PC-3 (cell line): Measurements from ENCODE around the gene CTSF. TPM values are rescaled to one million over a fixed set of nuclear protein-coding genes. Genes with fewer than 3 reads are reported as not detected.

Experiments
- ATAC-seq: fragments of 200-7000 bp; cut with Tn5 transposase; 2 replicates; pipeline ENCODE4 v1.9.1; 2020; ENCODE audit warnings: mild to moderate bottlenecking, moderate library complexity
- BruUV-seq: library from RNA; stranded (reverse); fragments of 400-500 nt; replicated peaks from 2 replicates; lab custom pipeline; 2021; lab: Mats Ljungman, UMichigan
- CTCF ChIA-PET: fragments of 300-600 bp; sonication (Branson Sonifier 250); formaldehyde crosslinking; loops from one replicate; lab custom pipeline; 2022; ENCODE audit warnings: antibody characterized with exemption; lab: Charles Lee
- POLR2A ChIA-PET: fragments of 300-600 bp; sonication (Branson Sonifier 250); formaldehyde crosslinking; loops from one replicate; lab custom pipeline; 2022; ENCODE audit warnings: antibody characterized with exemption; ENCODE audit not compliant: unreplicated experiment; lab: Charles Lee
- DNase-seq: peaks from one replicate; pipeline ENCODE4 v3.0.0-alpha.2; 2015
- H2AFZ ChIP-seq: fragments of 300-600 bp; sonication (generic); 2 replicates; pipeline ENCODE4 v1.6.0; 2016; ENCODE audit warnings: antibody characterized with exemption, low read length
- H3F3A ChIP-seq: fragments of 300-600 bp; sonication (generic); one replicate; pipeline ENCODE4 v1.6.0; 2017; ENCODE audit warnings: antibody characterized with exemption, low read length, control low read depth, mild to moderate bottlenecking; ENCODE audit not compliant: unreplicated experiment
- H3K27ac ChIP-seq: fragments of 300-600 bp; sonication (generic); 2 replicates; pipeline ENCODE4 v1.5.1; 2016; ENCODE audit warnings: mild to moderate bottlenecking, low read length
- H3K27me3 ChIP-seq: fragments of 300-600 bp; sonication (generic); 2 replicates; pipeline ENCODE4 v1.6.1; 2016; ENCODE audit warnings: low read length, mixed read lengths
- H3K36me3 ChIP-seq: fragments of 300-600 bp; sonication (generic); 2 replicates; pipeline ENCODE4 v1.6.1; 2016; ENCODE audit warnings: low read depth, mixed run types, low read length, mixed read lengths
- H3K4me1 ChIP-seq: fragments of 300-600 bp; sonication (generic); 2 replicates; pipeline ENCODE4 v1.5.1; 2016; ENCODE audit warnings: low read length; ENCODE audit not compliant: insufficient read depth
- H3K4me2 ChIP-seq: fragments of 300-600 bp; sonication (generic); 2 replicates; pipeline ENCODE4 v1.6.0; 2016; ENCODE audit warnings: low read length
- H3K4me3 ChIP-seq: fragments of 300-600 bp; sonication (generic); 2 replicates; pipeline ENCODE4 v1.5.1; 2016; ENCODE audit warnings: mild to moderate bottlenecking, low read length, mixed read lengths
- H3K79me2 ChIP-seq: fragments of 300-600 bp; sonication (generic); 2 replicates; pipeline ENCODE4 v1.6.1; 2017; ENCODE audit warnings: low read length, mixed read lengths
- H3K9ac ChIP-seq: fragments of 300-600 bp; sonication (generic); 2 replicates; pipeline ENCODE4 v1.6.0; 2016; ENCODE audit warnings: mild to moderate bottlenecking, low read length
- H3K9me2 ChIP-seq: fragments of 300-600 bp; sonication (generic); replicated peaks from 2 replicates; pipeline ENCODE4 v1.6.1; 2016; ENCODE audit warnings: mixed run types, low read length, mixed read lengths
- H3K9me3 ChIP-seq: fragments of 300-600 bp; sonication (generic); 2 replicates; pipeline ENCODE4 v1.6.1; 2016; ENCODE audit warnings: low read length, mixed read lengths
- H4K20me1 ChIP-seq: fragments of 300-600 bp; sonication (generic); 2 replicates; pipeline ENCODE4 v1.6.1; 2016; ENCODE audit warnings: low read length, mixed read lengths
- CTCF ChIP-seq: fragments of 300-600 bp; sonication (generic); conservative IDR thresholded peaks from 2 replicates; pipeline ENCODE4 v1.5.1; 2017; ENCODE audit warnings: antibody characterized with exemption, low read depth, mild to moderate bottlenecking, low read length
- EZH2 ChIP-seq: fragments of 300-600 bp; sonication (generic); IDR thresholded peaks from one replicate; pipeline ENCODE4 v1.6.1; 2017; ENCODE audit warnings: antibody characterized with exemption, mild to moderate bottlenecking, low read length; ENCODE audit not compliant: unreplicated experiment
- EZH2phosphoT487 ChIP-seq: fragments of 300-600 bp; sonication (generic); IDR thresholded peaks from 2 replicates; pipeline ENCODE4 v1.6.1; 2018; ENCODE audit warnings: mild to moderate bottlenecking, antibody characterized with exemption, low read length, borderline replicate concordance
- intact Hi-C: fragments of 100-400 bp; cut with micrococcal nuclease; formaldehyde crosslinking; loops from 2 replicates; pipeline ENCODE4 v1.9.0; 2023
- total RNA-seq: library from RNA; depleted of rRNA; stranded (reverse); fragments of >200 nt; gene quantifications from 2 replicates; pipeline ENCODE4 v1.2.3, GENCODE V29; 2014

Gene CTSF
- total RNA-seq, 1 experiment from 2014 or later = 9.4 TPM

GRCh38 chr11:66603072-66603471 is 34.7 kb upstream of the CTSF start:
- Histone ChIP-seq H3K4me3 (no peak overlapping the region), H3K27me3 (no peaks in the 10 kb centered on the region), H3K79me2 (no peaks in the 10 kb centered on the region), H3K4me2 (no peak overlapping the region), H4K20me1 (no peaks in the 10 kb centered on the region), H3K27ac (no peak overlapping the region), H3K4me1 (no peaks in the 10 kb centered on the region), H3K9ac (no peak overlapping the region), H3K9me2 (no peaks in the 10 kb centered on the region), H2AFZ (no peak overlapping the region), H3K36me3 (peaks cover 11% of the 10 kb centered on the region; the same call in 1 of the 2 replicates), H3K9me3 (no peaks in the 10 kb centered on the region), H3F3A (no peaks in the 10 kb centered on the region)
- DNase-seq (no peak), ATAC-seq (no peak)
- CTCF ChIA-PET = no interaction called here
- intact Hi-C loops = no loop called here
- BruUV-seq = no TSS peak
- POLR2A ChIA-PET = no interaction called here
- no peak for TF ChIP-seq EZH2phosphoT487
- no peak for TF ChIP-seq EZH2
- TF ChIP-seq CTCF = no peak

- H3K36me3 ChIP-seq = peaks cover 11% of the 10 kb centered on the region; the same call in 1 of the 2 replicates
- no peaks in the 10 kb centered on the region for H3K4me1 ChIP-seq
- H3F3A ChIP-seq = no peaks in the 10 kb centered on the region
- DNase-seq (no peak), ATAC-seq (no peak)
- ChIA-PET CTCF (no interaction called here), POLR2A (no interaction called here)
- H3K9me2 ChIP-seq = no peaks in the 10 kb centered on the region
- H3K9me3 ChIP-seq = no peaks in the 10 kb centered on the region
- TF ChIP-seq EZH2 (no peak), EZH2phosphoT487 (no peak), CTCF (no peak)
- no peak overlapping the region for H3K4me3 ChIP-seq
- no peak overlapping the region for H3K4me2 ChIP-seq
- intact Hi-C loops = no loop called here
- H2AFZ ChIP-seq = no peak overlapping the region
- H3K9ac ChIP-seq = no peak overlapping the region
- no peaks in the 10 kb centered on the region for H3K79me2 ChIP-seq
- no TSS peak for BruUV-seq
- H3K27ac ChIP-seq = no peak overlapping the region
- no peaks in the 10 kb centered on the region for H4K20me1 ChIP-seq
- no peaks in the 10 kb centered on the region for H3K27me3 ChIP-seq
Measured at GRCh38 chr11:66600631-66601233, 32.3 kb upstream of the CTSF start.

- BruUV-seq = no TSS peak
- no peaks in the 10 kb centered on the region for H3K9me3 ChIP-seq
- no peak overlapping the region for H3K4me2 ChIP-seq
- no peaks in the 10 kb centered on the region for H3K9me2 ChIP-seq
- no peak overlapping the region for H3K9ac ChIP-seq
- ChIA-PET CTCF (no interaction called here), POLR2A (no interaction called here)
- no peaks in the 10 kb centered on the region for H3K27me3 ChIP-seq
- no peak overlapping the region for H3K4me3 ChIP-seq
- no peaks in the 10 kb centered on the region for H3K4me1 ChIP-seq
- H2AFZ ChIP-seq = no peak overlapping the region
- no peaks in the 10 kb centered on the region for H4K20me1 ChIP-seq
- ATAC-seq (no peak), DNase-seq (no peak)
- intact Hi-C loops = no loop called here
- H3K27ac ChIP-seq = no peak overlapping the region
- peaks cover 11% of the 10 kb centered on the region; the same call in 1 of the 2 replicates for H3K36me3 ChIP-seq
- 0 out of 2 replicates have a peak, but pooled peaks cover 3% of the 10 kb centered on the region for H3K79me2 ChIP-seq
- no peak for TF ChIP-seq EZH2
- TF ChIP-seq EZH2phosphoT487 = no peak
- TF ChIP-seq CTCF = no peak
- H3F3A ChIP-seq = no peaks in the 10 kb centered on the region
Measured at GRCh38 chr11:66600219-66600618, 31.8 kb upstream of the CTSF start.
